ENCODE measurements around the gene LRRC26.

Gene LRRC26

DNA sequence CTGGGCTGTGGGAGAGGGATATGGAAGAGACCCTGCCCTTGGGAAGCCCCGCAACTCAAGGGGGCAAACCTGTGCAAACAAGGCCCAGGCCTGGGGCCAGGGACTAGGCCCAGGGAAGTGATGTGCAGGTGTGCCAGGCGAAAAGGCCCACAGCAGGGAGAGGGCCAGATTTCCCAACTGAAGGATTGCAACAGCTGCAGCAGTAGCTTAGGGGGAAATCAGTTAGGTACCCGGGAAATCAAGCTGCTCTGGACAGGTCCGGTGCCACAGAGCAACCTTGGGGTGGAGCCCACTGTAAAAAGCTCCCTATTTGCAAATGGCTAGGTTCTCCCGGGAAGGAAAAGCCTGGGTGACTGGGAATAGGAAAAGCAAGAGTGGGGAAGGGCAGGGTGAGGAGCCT lies 20.5 kb downstream of the LRRC26 start:
- no peak for DNase-seq

GRCh38 chr9:137148661-137149060 lies 21.2 kb downstream of the LRRC26 start:
- H3K27me3 ChIP-seq (replicated peaks; ENCODE audit: control insufficient read depth, insufficient read depth, low read length, poor library complexity, severe bottlenecking), result no peaks in the 10 kb centered on the region
- no peak for DNase-seq

More for the DNA sequence above, 20.5 kb downstream of the LRRC26 start:
- Histone ChIP-seq H3K9me3 (ENCODE audit: control insufficient read depth, low read length) (no peaks in the 10 kb centered on the region), H3K36me3 (ENCODE audit: control insufficient read depth, insufficient read depth, low read length) (no peaks in the 10 kb centered on the region), H3K4me1 (ENCODE audit: control insufficient read depth, insufficient read depth, low read length, poor library complexity, severe bottlenecking) (no peaks in the 10 kb centered on the region), H3K27me3 (replicated peaks; ENCODE audit: control insufficient read depth, insufficient read depth, low read length, poor library complexity, severe bottlenecking) (no peaks in the 10 kb centered on the region), H3K27ac (ENCODE audit: insufficient read depth, low read length, poor library complexity, severe bottlenecking) (no peak overlapping the region), H3K4me3 (ENCODE audit: insufficient read depth, low read depth, low read length, poor library complexity, severe bottlenecking) (no peak overlapping the region)

GRCh38 chr9:137148242-137148641 lies 21.6 kb downstream of the LRRC26 start:
- Histone ChIP-seq H3K36me3 (ENCODE audit: control insufficient read depth, insufficient read depth, low read length) (no peaks in the 10 kb centered on the region), H3K27me3 (replicated peaks; ENCODE audit: control insufficient read depth, insufficient read depth, low read length, poor library complexity, severe bottlenecking) (peaks cover under 1% of the 10 kb centered on the region), H3K9me3 (ENCODE audit: control insufficient read depth, low read length) (no peaks in the 10 kb centered on the region), H3K4me3 (ENCODE audit: insufficient read depth, low read depth, low read length, poor library complexity, severe bottlenecking) (no peak overlapping the region), H3K27ac (ENCODE audit: insufficient read depth, low read length, poor library complexity, severe bottlenecking) (no peak overlapping the region), H3K4me1 (ENCODE audit: control insufficient read depth, insufficient read depth, low read length, poor library complexity, severe bottlenecking) (no peaks in the 10 kb centered on the region)
- no peak for DNase-seq

More at GRCh38 chr9:137148661-137149060, 21.2 kb downstream of the LRRC26 start:
- Histone ChIP-seq H3K36me3 (ENCODE audit: control insufficient read depth, insufficient read depth, low read length) (no peaks in the 10 kb centered on the region), H3K9me3 (ENCODE audit: control insufficient read depth, low read length) (no peaks in the 10 kb centered on the region), H3K4me3 (ENCODE audit: insufficient read depth, low read depth, low read length, poor library complexity, severe bottlenecking) (no peak overlapping the region), H3K27ac (ENCODE audit: insufficient read depth, low read length, poor library complexity, severe bottlenecking) (no peak overlapping the region), H3K4me1 (ENCODE audit: control insufficient read depth, insufficient read depth, low read length, poor library complexity, severe bottlenecking) (no peaks in the 10 kb centered on the region)

DNA sequence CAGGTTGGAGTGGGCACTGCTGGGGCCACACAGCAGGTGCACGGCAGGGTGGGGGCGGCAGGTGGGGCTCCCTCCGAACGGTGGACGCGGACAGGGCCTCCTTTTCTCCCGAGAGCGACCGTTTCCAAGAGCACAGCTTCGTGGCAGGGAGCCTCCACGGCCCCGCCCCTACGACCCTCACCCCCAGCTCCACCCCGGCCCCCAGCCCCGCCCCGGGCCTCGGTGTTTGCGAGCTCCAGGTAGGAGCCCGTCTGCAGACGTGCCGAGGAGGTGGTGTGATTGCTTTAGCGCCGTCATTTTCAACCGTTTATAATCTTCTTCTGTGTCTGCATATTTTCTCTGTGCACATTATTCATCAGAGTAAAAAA lies 22.1 kb downstream of the LRRC26 start:
- no peaks in the 10 kb centered on the region for H3K36me3 ChIP-seq (ENCODE audit: control insufficient read depth, insufficient read depth, low read length)
- DNase-seq, result no peak
- H3K4me3 ChIP-seq (ENCODE audit: insufficient read depth, low read depth, low read length, poor library complexity, severe bottlenecking), result no peak overlapping the region
- H3K4me1 ChIP-seq (ENCODE audit: control insufficient read depth, insufficient read depth, low read length, poor library complexity, severe bottlenecking), result no peaks in the 10 kb centered on the region
- no peaks in the 10 kb centered on the region for H3K9me3 ChIP-seq (ENCODE audit: control insufficient read depth, low read length)
- no peak overlapping the region for H3K27ac ChIP-seq (ENCODE audit: insufficient read depth, low read length, poor library complexity, severe bottlenecking)
- H3K27me3 ChIP-seq (replicated peaks; ENCODE audit: control insufficient read depth, insufficient read depth, low read length, poor library complexity, severe bottlenecking), result peaks cover 5% of the 10 kb centered on the region

DNA sequence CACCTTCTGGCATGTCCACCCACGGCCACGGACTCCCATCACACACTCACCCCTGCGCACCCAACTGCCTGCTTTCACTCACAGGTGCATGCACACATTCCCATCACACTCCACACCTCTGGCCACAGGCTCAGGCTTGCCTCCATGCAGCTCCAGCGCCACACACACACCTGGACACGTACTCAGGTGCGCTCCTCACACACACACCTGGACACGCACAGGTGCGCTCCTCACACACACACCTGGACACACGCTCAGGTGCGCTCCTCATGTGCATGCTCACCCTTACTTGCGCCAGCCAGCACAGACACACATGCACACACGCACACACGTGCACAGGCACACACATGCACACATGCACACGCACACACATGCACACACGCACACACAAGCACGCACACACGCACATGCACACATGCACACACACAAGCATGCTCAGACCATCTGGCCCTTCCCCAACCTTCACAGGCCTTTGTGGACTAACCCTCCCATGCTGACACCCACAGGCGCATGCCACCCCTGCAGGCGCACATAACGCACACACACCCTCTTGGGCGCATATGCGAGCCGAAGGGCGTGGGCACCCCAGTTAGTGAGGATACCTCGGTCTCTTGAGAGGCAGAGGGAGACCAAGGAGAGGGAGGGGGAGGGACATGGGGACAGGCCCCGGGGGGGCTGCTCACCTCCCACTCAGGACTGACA lies 22.6 kb downstream of the LRRC26 start:
- H3K27ac ChIP-seq (ENCODE audit: insufficient read depth, low read length, poor library complexity, severe bottlenecking), result no peak overlapping the region
- H3K27me3 ChIP-seq (replicated peaks; ENCODE audit: control insufficient read depth, insufficient read depth, low read length, poor library complexity, severe bottlenecking), result peaks cover 8% of the 10 kb centered on the region
- no peak for DNase-seq

DNA sequence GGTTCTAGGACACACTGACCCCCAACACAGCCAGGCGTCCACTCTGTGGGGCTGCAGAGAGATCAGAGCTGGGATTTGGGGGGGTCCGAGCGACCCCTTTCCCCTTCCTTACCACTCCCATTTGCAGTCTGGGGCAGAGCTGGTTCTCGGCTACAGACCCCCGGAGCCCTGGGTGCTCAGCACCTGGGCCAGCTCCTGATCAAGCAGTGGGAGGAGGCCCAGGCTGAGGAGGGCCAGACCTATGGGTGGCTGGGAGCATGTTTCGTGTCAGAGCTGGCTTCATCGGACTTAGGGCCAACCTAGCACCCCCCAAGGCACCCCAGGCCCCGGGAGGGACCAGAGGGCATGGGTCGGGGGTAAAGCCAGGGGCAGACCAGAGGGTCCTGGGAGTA lies 23.3 kb downstream of the LRRC26 start:
- no peak for DNase-seq
- Histone ChIP-seq H3K4me3 (ENCODE audit: insufficient read depth, low read depth, low read length, poor library complexity, severe bottlenecking) (no peak overlapping the region), H3K27ac (ENCODE audit: insufficient read depth, low read length, poor library complexity, severe bottlenecking) (no peak overlapping the region), H3K4me1 (ENCODE audit: control insufficient read depth, insufficient read depth, low read length, poor library complexity, severe bottlenecking) (no peaks in the 10 kb centered on the region), H3K36me3 (ENCODE audit: control insufficient read depth, insufficient read depth, low read length) (no peaks in the 10 kb centered on the region), H3K27me3 (replicated peaks; ENCODE audit: control insufficient read depth, insufficient read depth, low read length, poor library complexity, severe bottlenecking) (peaks cover 15% of the 10 kb centered on the region), H3K9me3 (ENCODE audit: control insufficient read depth, low read length) (no peaks in the 10 kb centered on the region)

More for the DNA sequence above, 22.6 kb downstream of the LRRC26 start:
- H3K9me3 ChIP-seq (ENCODE audit: control insufficient read depth, low read length), result no peaks in the 10 kb centered on the region
- no peaks in the 10 kb centered on the region for H3K36me3 ChIP-seq (ENCODE audit: control insufficient read depth, insufficient read depth, low read length)
- no peaks in the 10 kb centered on the region for H3K4me1 ChIP-seq (ENCODE audit: control insufficient read depth, insufficient read depth, low read length, poor library complexity, severe bottlenecking)
- H3K4me3 ChIP-seq (ENCODE audit: insufficient read depth, low read depth, low read length, poor library complexity, severe bottlenecking), result no peak overlapping the region

DNA sequence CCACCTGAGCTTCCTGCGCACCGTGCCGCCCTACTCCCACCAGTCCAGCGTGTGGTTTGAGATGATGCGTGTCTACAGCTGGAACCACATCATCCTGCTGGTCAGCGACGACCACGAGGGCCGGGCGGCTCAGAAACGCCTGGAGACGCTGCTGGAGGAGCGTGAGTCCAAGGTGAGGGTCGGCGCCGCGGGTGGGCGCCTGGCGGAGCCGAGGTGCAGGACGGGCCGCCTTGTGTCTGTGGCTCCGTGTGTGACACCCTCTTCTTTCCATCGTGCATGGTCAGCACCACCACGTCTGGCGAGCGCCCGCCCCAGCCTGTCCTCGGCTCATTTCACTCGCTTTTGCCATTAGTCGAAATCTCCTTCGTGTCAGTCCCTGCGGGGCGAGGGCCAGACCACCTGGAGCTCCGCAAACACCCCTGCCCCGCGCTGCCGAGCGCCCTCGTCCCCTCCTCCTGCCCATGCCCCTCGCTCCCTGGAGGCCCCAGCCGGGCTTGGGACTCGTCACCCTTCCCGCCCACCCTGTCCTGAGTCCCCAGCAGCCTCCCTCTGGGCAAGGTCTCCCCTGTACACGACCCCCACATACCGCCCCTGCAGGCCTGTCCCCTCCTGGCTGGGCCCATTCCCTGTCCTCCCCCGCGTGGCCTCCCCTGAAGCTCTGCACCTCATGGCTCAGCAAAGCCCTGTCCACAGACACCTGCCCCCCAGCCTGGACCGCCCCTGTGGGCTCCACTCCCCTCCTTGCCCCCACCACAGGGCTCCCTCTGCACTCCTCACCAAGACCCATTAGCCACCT lies 23.9 kb downstream of the LRRC26 start:
- no peak for DNase-seq
- Histone ChIP-seq H3K27ac (ENCODE audit: insufficient read depth, low read length, poor library complexity, severe bottlenecking) (no peak overlapping the region), H3K27me3 (replicated peaks; ENCODE audit: control insufficient read depth, insufficient read depth, low read length, poor library complexity, severe bottlenecking) (peaks cover 20% of the 10 kb centered on the region), H3K9me3 (ENCODE audit: control insufficient read depth, low read length) (no peaks in the 10 kb centered on the region), H3K36me3 (ENCODE audit: control insufficient read depth, insufficient read depth, low read length) (no peaks in the 10 kb centered on the region), H3K4me1 (ENCODE audit: control insufficient read depth, insufficient read depth, low read length, poor library complexity, severe bottlenecking) (no peaks in the 10 kb centered on the region), H3K4me3 (ENCODE audit: insufficient read depth, low read depth, low read length, poor library complexity, severe bottlenecking) (no peak overlapping the region)

- Histone ChIP-seq H3K9me3 (ENCODE audit: control insufficient read depth, low read length) (no peaks in the 10 kb centered on the region), H3K36me3 (ENCODE audit: control insufficient read depth, insufficient read depth, low read length) (no peaks in the 10 kb centered on the region), H3K27me3 (replicated peaks; ENCODE audit: control insufficient read depth, insufficient read depth, low read length, poor library complexity, severe bottlenecking) (peaks cover 41% of the 10 kb centered on the region), H3K4me3 (ENCODE audit: insufficient read depth, low read depth, low read length, poor library complexity, severe bottlenecking) (no peak overlapping the region), H3K27ac (ENCODE audit: insufficient read depth, low read length, poor library complexity, severe bottlenecking) (no peak overlapping the region), H3K4me1 (ENCODE audit: control insufficient read depth, insufficient read depth, low read length, poor library complexity, severe bottlenecking) (peaks cover 3% of the 10 kb centered on the region)
- no peak for DNase-seq
Measured at GRCh38 chr9:137143459-137143858, 26.4 kb downstream of the LRRC26 start.

DNA sequence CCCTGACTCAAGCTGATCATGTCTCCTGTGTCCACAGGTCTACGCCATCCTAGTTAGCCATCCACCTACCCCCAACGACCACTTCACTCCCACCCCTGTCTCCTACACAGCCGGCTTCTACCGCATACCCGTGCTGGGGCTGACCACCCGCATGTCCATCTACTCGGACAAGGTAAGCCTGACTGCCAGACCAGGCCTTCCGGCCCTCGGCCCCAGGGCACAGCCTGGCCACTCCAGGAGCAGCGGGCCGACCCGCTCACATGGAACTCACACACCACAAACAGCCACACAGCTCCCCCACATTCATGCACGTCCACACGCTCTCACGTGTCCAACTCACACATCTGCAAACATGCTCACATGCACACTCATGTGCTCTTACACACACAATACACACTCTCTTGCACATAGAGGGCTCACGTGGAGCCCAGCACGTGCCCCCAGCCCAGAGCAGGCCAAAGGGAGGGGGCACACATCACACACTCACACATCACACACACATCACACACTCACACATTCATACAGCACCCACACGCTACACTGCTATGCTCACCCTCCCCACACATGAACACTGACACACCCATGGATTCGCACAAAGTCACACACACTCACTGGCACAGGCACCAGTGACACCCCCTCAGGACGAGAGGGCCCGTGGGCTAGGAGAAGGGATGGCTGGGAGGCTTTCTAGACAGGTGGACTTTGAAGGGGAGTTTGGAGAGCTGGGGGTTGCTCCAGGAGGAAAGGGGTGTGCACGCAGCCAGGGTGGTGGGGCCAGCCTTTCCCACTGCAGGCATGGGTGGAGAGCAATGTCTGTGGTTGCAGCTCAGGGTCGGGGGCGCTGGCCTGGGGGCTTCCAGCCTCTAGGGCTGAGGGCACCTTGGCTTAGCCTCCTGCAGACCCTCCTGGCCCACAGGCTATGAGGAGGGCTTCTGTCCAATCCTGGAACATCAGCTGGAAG lies 27.6 kb downstream of the LRRC26 start:
- DNase-seq, result no peak
- peaks cover 53% of the 10 kb centered on the region for H3K27me3 ChIP-seq (replicated peaks; ENCODE audit: control insufficient read depth, insufficient read depth, low read length, poor library complexity, severe bottlenecking)
- H3K27ac ChIP-seq (ENCODE audit: insufficient read depth, low read length, poor library complexity, severe bottlenecking), result no peak overlapping the region
- no peaks in the 10 kb centered on the region for H3K9me3 ChIP-seq (ENCODE audit: control insufficient read depth, low read length)
- no peak overlapping the region for H3K4me3 ChIP-seq (ENCODE audit: insufficient read depth, low read depth, low read length, poor library complexity, severe bottlenecking)
- peaks cover 3% of the 10 kb centered on the region for H3K4me1 ChIP-seq (ENCODE audit: control insufficient read depth, insufficient read depth, low read length, poor library complexity, severe bottlenecking)
- no peaks in the 10 kb centered on the region for H3K36me3 ChIP-seq (ENCODE audit: control insufficient read depth, insufficient read depth, low read length)

Data from effector memory CD4-positive, alpha-beta T cell (primary cell).